HEK293T (cell line): ENCODE measurements around the gene ADRB1.

Source experiments
- HDGF ChIP-seq: fragments of 450-650 bp; IDR thresholded peaks from 2 replicates; pipeline ENCODE4 v1.6.1; 2017; ENCODE audit warnings: antibody characterized with exemption, borderline replicate concordance
- SP1 ChIP-seq: fragments of 450-650 bp; IDR thresholded peaks from 2 replicates; pipeline ENCODE4 v1.6.1; 2017
- SUZ12 ChIP-seq: fragments of 450-650 bp; IDR thresholded peaks from 2 replicates; pipeline ENCODE4 v1.6.1; 2016; ENCODE audit warnings: mild to moderate bottlenecking
- ZNF384 ChIP-seq: fragments of 450-650 bp; IDR thresholded peaks from 2 replicates; pipeline ENCODE4 v1.6.1; 2016

DNA sequence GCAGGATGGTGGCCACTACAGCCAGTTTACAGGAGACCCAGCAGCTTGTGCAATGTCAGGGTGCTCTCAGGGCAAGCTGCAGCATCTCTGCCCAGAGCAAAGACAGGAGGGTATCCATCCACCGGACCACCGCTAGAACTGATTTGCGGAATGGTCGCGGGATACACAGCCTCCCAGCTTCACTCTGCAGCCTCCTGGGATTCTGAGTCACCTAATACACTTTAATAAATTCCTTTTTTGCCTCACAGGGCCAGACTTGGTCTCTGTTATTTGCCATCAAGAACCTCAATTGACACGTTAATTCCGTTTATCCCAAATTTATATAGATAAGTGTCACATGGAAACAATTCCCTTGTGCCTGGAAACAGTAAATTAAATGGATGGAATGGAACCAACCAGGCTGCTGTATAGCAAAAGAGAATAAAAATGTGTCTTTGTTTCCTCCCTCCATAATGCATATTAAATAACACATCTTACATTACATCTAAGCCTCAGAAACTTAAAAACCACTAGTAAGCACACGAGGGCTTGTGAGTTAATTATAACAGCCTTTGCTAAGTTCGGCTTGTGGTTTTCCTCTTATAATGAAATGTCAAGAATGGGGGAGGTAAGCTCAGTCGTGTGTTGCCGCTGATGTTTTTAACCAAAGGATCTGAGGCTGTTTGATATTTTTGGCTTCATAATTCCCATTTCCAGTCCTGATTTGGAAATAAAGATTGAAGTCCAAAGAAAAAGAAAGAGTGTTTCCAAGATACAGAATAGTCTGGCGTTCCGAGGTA, 52.1 kb downstream of the ADRB1 start:
- TF ChIP-seq SP1 (no peak), SUZ12 (no peak), HDGF (no peak), ZNF384 (no peak)
